ENCODE results near the gene KCNH2.

Gene KCNH2

DNA sequence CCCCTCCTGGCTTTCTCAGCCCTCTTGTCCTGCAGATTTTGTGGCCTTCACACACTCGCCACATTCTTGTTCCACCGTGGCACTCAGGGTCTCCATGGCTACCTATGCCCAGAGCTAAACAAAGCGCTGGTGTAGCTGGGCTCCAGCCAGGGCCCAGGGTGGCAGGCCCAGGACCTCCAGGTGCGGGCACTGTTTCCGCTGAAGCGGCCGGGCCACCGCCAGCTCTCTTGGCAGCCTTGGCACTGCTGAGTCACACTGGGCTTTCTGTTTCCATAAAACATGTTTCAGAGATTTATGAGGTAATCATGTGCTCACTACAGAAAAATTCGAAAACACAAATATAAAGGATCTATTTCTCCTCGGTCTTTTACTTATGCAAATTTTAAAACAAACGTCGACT lies 74.5 kb downstream of the KCNH2 start:
- no peak for DNase-seq

DNA sequence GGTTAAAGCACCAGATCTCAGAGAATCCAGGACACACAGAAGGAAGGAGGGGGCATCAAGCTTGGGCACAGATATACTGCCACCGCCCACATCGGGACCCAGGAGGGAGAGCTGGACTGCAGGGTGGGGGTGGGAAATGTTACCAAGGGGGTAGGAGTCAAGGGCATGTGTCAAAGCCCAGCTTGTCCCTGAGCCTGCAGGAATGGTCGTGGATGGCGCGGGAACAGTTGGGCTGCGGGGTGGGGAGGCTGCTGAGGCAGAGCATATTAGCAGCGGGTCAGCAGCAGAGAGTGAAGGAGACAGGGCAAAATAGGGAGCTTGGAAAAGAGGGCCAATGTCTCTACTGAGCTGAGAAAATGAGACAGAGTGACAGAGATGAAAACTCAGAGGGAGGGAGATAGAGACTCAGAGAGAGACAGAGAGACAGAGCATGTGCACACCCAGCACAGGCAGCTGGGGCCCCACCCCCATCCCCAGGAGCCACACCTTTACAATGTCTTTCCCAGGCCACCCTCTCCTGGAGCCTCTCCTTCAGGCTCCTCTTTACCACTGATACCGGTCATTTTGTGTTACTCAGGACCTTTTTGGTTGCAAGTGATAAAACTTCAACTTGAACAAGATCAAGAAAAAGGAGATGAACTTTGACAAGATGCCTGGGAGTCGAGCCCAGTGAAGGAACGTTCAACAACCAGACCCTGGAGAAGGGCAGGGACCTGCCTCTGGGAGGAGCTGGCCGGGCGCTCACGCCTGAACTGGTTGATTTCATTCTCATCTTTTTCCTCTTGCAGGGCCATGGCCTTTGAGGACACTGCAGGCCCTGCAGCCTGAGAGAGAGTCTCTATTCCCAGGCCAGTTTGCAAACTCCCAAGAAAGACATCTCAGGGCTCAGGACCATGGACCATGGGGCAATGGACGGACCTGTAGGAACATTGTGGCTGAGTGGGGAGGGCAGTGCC lies 75.8 kb downstream of the KCNH2 start:
- no peak for DNase-seq

DNA sequence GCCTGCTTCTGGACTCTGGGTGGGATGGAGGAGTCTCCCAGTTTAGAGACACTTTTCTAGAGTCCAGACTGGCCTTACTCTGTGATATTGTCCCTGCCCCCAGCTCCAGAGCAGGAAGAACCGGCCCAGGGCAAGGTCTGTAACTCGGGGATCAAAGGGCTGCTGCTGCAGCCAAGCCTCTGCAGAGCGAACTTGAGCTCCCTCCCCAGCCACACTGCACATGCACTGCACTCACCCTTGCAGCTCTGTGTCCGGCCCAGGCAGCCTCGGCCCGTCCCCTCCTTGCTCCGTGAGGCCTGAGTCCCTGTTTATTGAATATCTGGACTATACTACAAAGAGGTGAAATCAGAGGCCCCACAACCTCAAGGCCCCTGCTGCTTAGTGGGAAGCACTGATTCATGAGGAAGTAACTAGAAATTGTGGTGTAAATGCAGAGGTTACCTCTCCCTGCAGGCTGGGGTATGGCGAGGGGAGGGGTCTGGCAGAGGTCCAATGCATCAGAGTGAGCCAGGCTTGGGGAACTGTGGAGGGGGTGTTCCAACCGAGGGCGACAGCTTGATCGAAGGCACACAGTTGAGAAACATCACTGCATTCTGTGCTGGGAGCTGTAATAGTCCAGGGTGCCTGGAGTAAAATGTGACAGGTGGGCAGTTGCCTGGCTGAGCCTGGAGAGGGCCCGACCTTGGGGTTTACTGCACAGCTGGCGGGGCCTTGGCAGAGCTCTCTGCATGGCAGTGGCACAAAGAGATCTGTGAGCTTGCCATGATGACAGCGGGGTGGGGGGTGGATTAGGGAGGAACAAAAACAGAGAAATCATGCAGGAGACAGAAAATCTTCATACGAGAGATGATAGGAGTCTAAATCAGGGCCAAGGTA lies 76.7 kb downstream of the KCNH2 start:
- DNase-seq: peak; percentile 89

DNA sequence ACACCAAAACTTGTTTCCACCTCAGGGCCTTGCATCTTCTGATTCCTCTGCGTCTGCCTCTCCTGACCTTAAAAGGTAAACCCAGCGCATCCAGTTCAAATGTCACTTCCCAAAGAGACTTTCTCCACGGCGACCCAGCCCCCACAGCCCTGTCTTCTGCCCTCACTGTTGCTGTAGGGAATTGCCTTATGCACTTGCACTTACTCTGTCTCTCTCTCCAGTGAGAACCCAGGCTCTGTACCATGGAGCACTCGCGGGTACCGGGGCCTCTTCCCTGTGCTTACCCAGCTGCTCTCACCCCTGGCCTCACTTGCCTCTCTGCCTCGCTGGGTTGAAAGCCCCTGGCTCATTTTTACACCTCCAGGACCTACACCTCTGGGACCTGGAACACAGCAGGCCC lies 77.4 kb downstream of the KCNH2 start:
- DNase-seq: no peak

DNA sequence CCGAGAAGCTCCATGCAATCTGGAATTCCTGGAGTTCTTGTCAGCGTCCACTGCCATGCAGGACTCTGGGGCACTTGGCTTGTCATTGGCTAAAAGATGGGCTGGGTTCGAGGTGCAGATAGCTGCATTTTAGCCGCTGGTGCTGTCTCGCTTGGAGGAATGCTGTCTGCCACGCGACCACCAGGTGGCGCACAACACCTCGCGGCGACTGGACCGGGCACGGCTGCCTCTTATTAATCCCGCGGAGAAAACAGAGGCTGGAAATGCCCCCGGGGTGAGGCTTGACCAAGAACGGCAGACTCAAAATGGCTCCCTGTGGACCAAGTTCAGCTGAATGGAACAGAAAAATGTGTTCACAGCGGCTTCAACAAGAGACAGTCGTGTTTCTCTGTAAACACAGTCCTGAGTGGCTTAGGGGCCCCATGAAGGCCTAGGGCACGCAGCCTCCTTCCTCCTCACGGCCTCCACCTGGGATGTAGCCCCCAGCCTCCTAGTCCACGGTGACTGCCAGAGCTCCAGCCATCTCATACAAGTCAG lies 79.6 kb downstream of the KCNH2 start:
- DNase-seq: no peak

DNA sequence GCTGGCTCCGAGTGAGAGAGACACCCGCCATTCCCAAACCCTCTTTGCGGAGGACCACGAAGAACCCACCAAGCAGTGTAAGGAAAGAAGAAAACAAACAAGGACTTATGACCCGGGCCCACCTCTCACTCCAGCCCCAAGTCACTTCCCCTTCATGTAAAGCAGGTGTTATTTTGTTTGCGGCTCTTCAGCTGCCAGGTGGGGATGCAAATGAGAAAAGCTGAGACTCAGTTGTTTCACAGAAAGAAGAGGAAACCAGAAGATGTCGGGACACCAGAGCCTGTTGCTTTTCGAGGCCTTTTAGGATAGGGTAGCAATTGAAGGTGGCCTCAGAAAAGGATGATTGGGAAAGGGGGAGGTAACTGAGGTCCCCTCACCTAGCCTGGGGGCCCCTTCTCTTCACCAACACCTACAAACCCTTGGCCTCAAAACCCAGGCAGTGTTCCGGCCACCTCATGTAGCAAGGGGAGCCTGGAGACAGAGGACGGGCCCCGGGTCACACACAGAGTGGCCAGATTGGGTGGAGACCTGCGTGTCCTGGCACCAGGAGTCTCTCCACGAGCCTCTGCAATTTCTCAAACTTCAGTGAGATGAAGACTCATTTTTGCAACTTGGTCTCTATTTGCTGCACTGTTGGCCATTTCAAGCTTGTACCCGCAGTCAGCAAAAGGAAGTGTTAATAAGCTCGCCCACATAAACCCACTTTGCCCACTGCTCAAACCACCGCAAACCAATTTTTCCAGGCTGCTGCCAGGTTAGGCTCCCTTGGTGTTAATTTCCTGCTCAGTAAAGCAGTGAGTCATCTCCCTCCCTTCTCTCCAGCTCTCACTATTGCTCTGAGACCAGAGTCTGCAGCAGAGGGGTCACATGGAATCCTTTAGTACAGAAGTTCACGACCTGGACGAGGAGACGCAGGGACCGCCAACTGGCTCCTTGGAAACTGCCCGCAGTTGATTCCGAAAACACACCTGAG lies 80.3 kb downstream of the KCNH2 start:
- no peak for DNase-seq

DNA sequence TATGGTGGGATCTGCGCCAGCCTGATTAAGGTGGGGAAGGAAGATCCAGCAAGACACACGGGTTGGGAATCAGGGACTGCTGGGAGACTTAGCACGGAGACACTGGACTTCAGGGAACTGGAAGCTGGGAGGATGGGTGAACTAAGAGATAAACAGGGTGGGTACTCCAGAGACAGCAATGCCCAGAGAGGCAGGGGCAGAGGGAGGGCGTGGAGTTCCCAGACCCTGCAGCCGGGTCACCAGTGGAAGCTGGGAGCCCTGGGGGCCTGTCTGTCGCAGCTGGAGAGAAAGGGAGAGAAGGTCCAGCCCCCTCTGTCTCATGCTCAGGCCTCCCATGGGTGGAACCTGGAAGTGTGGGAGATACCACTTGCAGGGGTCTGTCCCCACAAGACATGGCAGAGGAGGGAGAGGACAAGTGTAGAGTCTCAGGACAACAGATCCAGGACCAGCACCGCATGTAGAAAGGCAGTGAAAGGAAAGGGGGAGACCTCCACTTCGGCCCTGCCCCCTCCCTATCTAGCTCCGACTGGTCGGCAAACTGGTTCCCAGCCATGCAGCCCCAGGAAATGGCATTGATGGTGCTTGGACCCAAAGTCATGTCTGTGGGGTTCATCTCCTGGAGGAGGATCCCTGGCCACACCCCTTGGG lies 81.4 kb downstream of the KCNH2 start:
- no peak for DNase-seq

DNA sequence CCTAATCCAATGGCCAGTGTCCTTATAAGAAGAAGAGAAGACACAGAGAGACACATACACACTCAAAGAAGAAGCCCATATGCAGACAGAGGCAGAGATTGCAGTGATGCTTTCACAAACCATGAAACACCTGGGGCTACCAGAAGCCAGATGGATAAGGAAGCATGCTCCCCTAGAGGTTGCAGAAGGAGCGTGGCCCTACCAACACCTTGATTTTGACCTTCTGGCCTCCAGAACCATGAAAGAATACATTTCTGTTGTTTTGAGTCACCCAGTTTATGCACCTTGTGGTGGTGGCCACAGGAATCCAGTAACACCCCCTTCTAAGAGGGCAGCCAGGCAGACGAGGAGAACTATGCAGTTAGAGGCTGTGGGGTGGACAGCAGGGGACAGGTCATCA lies 82.3 kb downstream of the KCNH2 start:
- no peak for DNase-seq

Data from NCI-H524 treated with DMSO at 0.1 percent for 48 hours (cell line).